Measurements from ENCODE around the gene SPATS2.
A peak's percentile ranks its signal among the peaks of the same experiment; 100 is the strongest.

SPATS2 gene

DNA sequence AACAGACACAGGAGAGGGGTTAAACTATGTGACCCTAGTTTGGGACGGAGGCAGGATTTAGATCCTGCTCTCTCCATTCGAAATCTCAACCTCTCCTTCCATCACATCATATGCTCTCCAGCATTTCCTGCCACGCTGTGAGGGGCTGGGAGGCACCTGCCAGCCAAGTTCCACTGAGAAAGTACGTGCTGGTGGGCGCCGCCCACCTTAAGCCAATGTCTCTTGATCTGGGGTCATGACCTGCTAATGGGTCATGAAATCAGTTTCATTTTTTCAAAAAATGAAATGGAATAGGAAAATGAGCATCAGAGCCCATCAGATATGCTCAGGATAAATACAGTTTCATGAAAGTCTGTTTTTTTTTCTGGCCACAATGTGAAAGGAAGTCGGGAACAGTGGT is 193.4 kb downstream of the SPATS2 start:
- DNase-seq, result no peak

DNA sequence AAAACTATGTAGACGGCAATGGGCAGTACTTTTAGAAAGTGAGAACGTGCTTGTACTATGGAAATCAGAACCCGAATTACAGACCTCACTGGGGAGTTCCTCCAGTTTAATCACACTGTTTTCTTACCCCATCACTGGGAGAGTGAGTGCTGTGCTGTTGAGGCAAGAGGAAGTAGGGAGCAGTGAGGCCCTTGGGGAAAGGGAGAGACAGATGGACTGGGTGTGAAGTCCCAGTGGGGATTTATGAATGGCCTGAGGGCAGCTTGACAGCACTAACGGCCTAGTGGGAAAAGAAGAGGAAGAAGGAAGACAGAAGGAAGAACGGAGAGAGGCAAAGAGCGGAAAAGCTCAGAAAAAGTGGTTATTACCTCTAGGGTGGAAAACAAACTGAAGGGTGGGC is 195.0 kb downstream of the SPATS2 start:
- no peak for DNase-seq

DNA sequence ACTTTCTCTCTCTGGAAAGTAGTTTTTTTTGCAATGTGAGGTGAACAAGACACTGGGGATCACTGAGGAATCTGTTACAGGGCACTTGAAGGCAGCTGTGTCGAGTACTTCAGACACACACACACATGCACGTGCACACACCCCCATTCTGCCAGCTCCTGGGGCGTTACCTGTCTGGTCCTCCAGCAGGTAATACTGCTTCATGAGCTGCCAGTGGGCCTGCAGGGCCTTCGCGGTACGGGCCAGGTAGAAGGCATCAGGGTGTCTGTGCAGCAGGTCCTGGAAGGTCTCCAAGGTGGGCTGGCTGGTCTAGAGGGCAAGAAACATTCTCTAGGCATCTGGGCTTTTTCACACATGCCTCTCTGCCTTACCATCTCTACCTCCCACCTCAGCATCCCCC is 195.6 kb downstream of the SPATS2 start:
- DNase-seq, result no peak

DNA sequence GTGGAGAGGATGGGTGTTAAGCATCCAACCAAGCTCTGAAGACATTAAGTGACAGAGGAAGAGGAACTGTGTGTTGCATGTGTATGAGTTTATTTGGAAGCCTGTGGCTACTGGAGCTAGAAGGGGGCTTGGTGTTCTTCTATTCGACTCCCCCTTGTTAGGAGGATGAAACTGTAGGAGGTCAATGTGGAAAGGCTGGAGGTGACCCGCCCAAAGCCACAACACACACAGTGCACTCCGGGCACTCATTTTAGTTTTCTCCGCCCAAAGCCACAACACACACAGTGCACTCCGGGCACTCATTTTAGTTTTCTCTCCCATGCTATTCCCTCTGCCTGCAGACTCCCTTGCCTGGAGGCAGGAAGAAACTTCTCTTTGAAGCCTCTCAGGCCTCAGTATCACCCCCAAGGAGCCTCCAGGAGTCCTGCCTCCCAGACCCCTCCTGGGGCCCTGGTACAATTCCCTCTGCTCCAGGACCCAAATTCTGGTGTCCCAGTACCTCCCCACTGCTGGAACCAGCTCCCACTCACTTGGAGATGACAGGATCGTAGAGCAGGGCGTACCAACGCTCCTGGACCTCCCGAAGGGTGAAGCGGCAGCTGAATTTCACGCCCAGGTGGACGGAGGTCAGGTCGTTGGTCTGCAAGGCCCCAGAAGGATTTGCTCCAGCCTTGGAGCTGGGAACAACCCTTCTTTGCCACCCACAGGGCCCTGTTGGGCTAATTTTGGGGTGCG is 196.9 kb downstream of the SPATS2 start:
- no peak for DNase-seq

DNA sequence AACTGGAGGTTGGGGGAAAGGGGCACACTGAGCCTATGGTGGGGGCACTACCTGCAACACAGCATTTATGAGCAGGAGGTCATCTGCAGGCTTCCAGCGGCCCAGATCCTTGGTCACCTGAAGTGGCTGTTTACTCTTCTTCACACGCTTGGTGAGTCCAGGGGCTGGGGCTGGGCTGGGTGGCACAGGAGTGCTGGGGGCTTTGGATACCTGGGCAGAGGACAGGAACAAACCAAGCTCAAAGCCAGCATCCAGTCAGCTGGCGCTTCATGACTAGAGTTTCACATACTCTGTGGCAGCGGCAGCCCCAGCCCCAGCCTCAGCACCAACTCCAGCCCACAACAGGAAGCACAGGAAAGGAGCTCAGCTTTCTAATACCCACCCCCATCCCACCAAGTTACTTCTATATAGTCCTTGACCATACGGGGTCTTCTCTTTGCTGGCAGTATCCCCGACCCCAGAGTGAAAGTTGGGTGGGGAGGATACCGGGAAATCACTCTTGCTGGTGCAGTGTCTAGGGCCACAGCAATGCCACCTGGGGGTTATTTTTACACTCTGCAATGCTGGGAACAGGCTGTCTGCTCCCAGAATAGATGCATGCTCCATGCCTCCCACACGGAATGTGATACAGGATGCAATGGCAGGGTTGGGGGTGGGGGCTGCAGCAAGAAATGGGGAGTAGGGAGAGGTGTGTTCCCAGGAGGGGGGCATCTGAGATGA is 197.6 kb downstream of the SPATS2 start:
- no peak for DNase-seq

DNA sequence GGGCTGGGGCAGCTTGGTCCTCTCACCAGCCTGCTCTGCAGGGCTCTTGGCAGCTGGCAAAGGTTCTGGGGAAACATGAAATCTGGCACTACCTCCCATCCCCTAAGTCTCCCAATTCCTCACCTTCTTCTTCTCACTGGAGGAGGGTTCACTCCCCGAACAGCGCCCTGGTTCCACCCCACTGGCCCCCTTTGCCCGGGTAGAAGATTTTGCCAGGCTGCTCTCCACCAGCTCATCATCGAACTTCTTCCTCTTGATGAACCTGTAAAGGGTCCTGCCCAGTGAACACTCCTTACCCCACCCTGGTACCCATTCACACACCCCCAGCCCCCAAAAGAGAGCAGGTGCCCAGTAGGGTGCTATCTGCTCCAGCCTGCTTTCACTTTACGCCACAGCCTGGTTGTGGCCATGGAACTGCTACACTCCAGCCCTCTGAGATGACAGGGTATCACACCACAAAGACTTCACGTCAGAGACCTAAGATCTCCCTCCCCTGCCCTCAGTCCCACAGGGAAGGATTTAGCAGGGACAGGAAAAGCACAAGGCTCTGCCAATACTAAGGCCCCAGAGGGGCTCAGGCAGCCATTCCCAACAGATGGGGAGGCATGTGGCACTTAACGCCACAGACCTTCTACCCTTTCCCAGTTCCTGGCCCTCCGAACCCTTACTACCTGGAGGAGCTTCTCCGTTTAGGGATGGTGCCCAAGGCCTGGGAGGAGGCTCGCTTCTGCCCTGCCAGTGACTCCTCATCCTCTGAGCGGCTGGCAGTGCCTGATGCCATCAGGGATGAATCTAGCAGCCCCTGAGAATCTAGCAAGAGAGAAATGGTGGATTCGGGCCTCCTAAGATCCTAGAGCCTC is 198.4 kb downstream of the SPATS2 start:
- no peak for DNase-seq

DNA sequence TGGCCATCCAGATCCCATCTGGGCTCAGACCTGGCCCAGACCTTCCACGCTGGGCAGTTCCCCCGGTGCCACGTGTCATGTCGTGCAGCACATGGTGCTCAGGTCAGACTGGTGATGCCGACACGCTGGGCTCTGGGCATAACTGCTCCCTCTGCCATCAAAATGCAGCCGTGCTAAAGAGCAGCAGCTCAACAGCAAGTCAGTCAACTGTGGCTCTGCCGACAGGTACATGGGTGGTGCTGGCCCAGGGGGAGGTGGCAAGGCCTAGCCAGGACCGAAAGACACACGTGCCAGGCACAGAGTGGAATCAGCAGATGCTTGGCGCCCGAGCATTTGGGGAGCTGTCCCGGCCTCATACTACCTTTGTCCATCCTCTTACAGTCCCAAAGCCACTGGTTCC is 199.1 kb downstream of the SPATS2 start:
- no peak for DNase-seq

DNA sequence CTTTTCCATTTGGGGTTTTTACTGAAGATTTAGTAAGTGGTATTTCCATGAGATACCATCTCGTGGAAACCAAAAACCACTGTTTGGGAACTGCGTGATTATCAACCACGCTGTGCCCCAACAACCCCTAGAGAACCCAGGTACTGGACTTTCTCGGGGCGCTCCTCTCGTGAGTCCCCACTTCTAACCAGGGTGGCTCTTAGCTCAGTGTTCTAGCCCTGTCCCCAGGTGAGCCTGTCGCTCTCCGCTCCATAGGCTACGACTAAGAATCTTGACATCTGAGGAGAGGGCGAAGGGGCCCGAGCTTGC is 200.0 kb downstream of the SPATS2 start:
- DNase-seq, result no peak

DNA sequence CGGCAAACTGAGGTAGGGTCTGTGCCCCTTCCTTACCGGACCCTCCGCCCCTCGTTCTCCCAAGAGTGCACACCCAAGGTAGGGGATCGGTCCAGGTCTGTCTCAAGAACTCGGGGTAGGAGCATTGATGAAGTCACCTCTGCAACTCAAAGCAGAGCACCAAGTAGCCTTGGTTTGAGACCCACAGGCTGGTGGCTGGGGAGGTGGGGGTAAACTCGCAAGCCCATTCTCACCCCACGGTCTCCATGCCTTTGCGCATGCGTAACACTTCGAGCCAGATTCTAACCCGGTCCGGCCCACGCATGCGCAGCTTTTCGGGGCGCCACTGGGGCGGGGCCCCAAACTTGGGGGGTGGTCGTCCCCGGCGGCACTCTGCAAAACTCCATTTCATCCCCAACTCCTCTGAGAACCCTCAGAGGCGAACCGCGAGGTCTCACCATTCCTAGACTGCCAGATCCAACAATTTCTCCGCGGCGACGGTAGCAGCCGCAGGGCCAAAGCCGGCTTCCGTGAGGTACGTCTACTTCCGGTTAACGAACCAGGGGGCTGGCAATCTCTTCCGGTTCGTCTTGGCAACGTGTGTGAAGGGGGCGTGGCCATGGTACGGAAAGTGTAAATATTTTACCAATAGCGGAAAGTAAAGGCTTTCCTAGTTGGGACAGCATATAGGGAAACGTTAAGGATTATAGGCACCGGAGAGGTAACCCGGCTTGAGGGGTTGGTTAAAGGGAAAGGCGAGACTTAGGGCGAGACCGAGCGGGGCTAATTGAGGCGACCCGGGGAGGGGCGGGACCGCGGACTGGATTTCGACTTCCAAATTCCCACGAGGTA is 200.6 kb downstream of the SPATS2 start, which contains the start of gene MCRS1:
Gene MCRS1 (minus strand): TSS at position 532 of the 831 bp plus-strand sequence. CDS start 1,411 bp downstream, outside the sequence.
- peak; percentile 96 for DNase-seq

DNA sequence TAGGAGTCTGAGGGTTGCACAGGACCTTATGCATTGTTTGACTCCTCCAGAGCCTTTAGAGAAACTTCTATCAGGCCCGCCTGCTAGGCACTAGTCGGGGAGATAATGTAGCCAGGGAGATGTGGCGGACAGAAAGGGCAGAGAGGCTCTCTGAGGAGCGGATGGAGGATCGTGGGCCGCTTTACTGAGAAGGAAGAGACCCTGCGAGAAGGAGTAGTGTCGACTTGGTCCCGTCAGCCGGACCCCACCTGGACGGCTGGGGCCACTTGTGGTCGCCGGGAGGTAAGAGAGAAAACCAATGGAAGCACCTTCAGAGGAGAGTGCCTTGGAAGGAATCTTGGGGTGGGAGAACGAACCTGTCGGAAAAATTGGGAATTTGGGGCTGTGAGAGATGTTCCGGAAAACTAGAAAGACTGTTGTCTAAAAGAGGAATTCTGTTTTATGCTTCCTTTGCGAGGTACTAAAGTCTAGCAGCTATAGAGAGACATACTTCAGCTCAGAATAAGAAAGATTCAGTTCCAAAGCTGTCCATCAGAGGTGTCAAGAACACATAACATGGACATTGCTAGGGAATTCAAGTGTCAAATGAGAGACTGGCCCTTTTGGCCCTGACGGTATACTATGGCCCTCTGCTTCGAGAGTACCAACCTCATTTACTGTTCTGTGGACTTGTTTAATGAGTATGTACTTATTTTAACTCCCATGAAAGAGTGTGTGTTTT is 201.3 kb downstream of the SPATS2 start:
- peak; percentile 61 for DNase-seq

Measured in DMS53 (cell line).